Activated CD4-positive, alpha-beta T cell treated with anti-CD3 and anti-CD28 coated beads, Interleukin-2, amount 50 U/mL, for 4 hours (primary cell): ENCODE results near the gene DAZ2.
"Not testable (repeated sequence)": the region's sequence is repeated elsewhere in the genome, so short reads cannot be mapped to it uniquely, and the experiment has no call there.

Experiments used
- DNase-seq, 2 experiments: peaks; one replicate each; pipeline ENCODE4 v3.0.0-alpha.2; 2020

DAZ2 gene

GRCh38 chrY:23219233-23219632 is at the start of gene DAZ2:
Gene DAZ2 (plus strand): TSS chrY:23219533. CDS start chrY:23219741, 208 bp downstream.
- not testable (repeated sequence) for DNase-seq

- DNase-seq = not testable (repeated sequence)
Measured at GRCh38 chrY:23198908-23199307, 20.4 kb upstream of the DAZ2 start, which contains the start of gene DAZ1. Gene DAZ1 (minus strand): TSS chrY:23199008. CDS start chrY:23198800, 208 bp downstream.

GRCh38 chrY:23207455-23207854 is 11.9 kb upstream of the DAZ2 start:
- not testable (repeated sequence) for DNase-seq

GRCh38 chrY:23209802-23210495 is 9.4 kb upstream of the DAZ2 start:
- not testable (repeated sequence) for DNase-seq

GRCh38 chrY:23210681-23211080 is 8.7 kb upstream of the DAZ2 start:
- not testable (repeated sequence) for DNase-seq
